PC-3 (cell line): ENCODE data around the gene RBM14.

Source experiments
- EZH2 ChIP-seq: fragments of 300-600 bp; sonication (generic); IDR thresholded peaks from one replicate; pipeline ENCODE4 v1.6.1; 2017; ENCODE audit warnings: antibody characterized with exemption, mild to moderate bottlenecking, low read length; ENCODE audit not compliant: unreplicated experiment
- EZH2phosphoT487 ChIP-seq: fragments of 300-600 bp; sonication (generic); IDR thresholded peaks from 2 replicates; pipeline ENCODE4 v1.6.1; 2018; ENCODE audit warnings: mild to moderate bottlenecking, antibody characterized with exemption, low read length, borderline replicate concordance
- TF ChIP-seq, protein P1 (sequence below): fragments of 300-600 bp; sonication (generic); conservative IDR thresholded peaks from 2 replicates; pipeline ENCODE4 v1.5.1; 2017; ENCODE audit warnings: antibody characterized with exemption, low read depth, mild to moderate bottlenecking, low read length

DNA sequence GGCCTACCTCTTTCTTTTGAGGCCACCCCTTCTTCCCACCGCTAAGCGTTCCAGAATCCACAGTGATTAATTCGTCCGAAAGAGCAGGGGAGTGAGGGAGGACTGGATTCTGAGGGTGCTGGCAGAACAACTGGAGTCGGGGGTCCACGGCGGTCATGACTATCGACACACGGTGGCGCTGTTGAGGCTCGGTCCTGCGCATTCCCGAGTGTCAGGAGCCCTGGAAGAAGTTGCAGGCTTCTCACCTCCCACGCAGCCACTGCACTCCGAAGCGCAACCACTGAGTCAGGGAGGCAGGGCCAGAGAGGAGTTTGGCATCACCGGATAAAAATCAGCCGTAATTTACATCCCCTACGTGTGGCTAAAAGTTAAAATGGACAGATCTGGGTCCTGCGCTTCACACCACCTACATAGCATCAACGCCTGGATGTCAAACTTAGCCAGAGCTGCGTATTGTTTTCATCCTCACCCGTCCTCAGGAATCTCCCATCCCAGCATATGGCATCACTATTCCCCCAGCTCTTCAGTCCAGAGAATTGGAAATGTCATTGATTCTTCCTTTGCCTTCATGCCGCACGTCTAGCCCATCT is 37.3 kb upstream of the RBM14 start:
- TF ChIP-seq, protein P1, sequence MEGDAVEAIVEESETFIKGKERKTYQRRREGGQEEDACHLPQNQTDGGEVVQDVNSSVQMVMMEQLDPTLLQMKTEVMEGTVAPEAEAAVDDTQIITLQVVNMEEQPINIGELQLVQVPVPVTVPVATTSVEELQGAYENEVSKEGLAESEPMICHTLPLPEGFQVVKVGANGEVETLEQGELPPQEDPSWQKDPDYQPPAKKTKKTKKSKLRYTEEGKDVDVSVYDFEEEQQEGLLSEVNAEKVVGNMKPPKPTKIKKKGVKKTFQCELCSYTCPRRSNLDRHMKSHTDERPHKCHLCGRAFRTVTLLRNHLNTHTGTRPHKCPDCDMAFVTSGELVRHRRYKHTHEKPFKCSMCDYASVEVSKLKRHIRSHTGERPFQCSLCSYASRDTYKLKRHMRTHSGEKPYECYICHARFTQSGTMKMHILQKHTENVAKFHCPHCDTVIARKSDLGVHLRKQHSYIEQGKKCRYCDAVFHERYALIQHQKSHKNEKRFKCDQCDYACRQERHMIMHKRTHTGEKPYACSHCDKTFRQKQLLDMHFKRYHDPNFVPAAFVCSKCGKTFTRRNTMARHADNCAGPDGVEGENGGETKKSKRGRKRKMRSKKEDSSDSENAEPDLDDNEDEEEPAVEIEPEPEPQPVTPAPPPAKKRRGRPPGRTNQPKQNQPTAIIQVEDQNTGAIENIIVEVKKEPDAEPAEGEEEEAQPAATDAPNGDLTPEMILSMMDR, result peak; percentile 90
- TF ChIP-seq EZH2, result no peak
- TF ChIP-seq EZH2phosphoT487, result no peak
